ENCODE data around the gene RRAD.

DNA sequence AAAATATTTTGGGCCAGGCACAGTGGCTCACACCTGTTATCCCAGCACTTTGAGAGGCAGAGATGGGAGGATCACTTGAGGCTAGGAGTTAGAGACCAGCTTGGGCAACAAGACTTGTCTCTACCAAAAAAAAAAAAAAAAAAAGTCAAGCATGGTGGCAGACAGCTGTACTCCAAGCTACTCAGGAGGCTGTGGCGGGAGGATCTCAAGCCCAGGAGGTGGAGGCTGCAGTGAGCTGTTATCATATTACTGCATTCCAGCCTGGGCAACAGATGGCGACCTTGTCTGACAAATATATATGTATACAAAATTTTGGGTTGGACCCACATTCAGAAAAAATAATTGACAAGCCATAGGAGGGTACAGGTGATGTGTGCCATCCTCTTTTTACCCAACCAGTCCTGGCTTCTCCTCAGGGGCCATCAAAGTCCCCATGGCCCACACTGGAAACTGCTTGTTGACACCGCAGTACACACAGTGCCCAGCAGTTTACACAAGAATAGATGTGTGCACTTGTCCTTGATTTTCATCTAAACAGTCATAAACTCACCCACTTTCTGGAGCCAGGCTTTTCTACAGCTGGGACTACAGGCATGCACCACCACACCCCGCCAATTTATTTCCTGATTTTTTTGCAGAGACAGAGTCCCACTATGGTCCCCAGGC is 11.7 kb upstream of the RRAD start:
- TF ChIP-seq EZH2 (IDR thresholded peaks at IDR 0.05) = no peak
- no peak for TF ChIP-seq POLR2AphosphoS5 (IDR thresholded peaks at IDR 0.05; ENCODE audit: borderline replicate concordance, low read depth, low read length)

Measured in SK-N-MC (cell line).